ENCODE data around the gene MPL.

DNA sequence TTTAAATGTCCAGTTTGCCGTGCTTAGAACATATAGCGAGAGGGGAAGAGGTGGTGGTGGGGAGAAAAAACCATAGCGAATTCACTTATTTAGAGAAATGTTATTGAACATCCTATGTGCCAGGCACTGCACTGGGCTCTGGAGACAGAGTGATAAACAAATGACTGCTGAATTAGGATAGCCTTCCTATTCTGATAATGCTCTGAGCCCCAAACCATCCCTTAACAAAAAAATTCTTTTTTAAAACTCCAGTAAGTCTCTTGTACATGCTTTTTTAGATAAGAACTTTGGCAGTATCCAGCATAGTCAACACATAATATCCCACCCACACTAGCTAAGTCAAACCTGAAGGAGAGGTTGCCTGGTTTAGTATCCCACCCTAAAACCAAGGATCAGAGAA, 60.6 kb downstream of the MPL start:
- TF ChIP-seq, protein P1, sequence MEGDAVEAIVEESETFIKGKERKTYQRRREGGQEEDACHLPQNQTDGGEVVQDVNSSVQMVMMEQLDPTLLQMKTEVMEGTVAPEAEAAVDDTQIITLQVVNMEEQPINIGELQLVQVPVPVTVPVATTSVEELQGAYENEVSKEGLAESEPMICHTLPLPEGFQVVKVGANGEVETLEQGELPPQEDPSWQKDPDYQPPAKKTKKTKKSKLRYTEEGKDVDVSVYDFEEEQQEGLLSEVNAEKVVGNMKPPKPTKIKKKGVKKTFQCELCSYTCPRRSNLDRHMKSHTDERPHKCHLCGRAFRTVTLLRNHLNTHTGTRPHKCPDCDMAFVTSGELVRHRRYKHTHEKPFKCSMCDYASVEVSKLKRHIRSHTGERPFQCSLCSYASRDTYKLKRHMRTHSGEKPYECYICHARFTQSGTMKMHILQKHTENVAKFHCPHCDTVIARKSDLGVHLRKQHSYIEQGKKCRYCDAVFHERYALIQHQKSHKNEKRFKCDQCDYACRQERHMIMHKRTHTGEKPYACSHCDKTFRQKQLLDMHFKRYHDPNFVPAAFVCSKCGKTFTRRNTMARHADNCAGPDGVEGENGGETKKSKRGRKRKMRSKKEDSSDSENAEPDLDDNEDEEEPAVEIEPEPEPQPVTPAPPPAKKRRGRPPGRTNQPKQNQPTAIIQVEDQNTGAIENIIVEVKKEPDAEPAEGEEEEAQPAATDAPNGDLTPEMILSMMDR (IDR thresholded peaks at IDR 0.05): no peak
- TF ChIP-seq POLR2AphosphoS5 (IDR thresholded peaks at IDR 0.05): no peak
